IMR-90 (cell line): Measurements from ENCODE around the gene SMARCA5. TPM values are rescaled to one million over a fixed set of nuclear protein-coding genes. Genes with fewer than 3 reads are reported as not detected.
A peak's percentile ranks its signal among the peaks of the same experiment; 100 is the strongest.

Experiments used
- ATAC-seq: fragments of 200-7000 bp; cut with Tn5 transposase; 2 replicates; pipeline ENCODE4 v1.9.1; 2020; ENCODE audit warnings: low read depth, mild to moderate bottlenecking, moderate library complexity
- BruUV-seq: library from RNA; stranded (reverse); fragments of 400-500 nt; replicated peaks from 2 replicates; lab custom pipeline; 2021; lab: Mats Ljungman, UMichigan
- CTCF ChIA-PET: fragments of 300-600 bp; formaldehyde crosslinking; extraction: SDS; loops from one replicate; lab custom pipeline; 2021; ENCODE audit warnings: antibody characterized with exemption; lab: Yijun Ruan, JAX
- POLR2A ChIA-PET: fragments of 300-600 bp; sonication (Branson Sonifier 250); formaldehyde crosslinking; loops from one replicate; lab custom pipeline; 2022; ENCODE audit warnings: antibody characterized with exemption; ENCODE audit not compliant: unreplicated experiment; lab: Charles Lee
- DNase-seq: peaks from one replicate; pipeline ENCODE4 v3.0.0; 2013
- H2AFZ ChIP-seq: replicated peaks from 2 replicates; pipeline ENCODE3; 2013; ENCODE audit warnings: low read length, mild to moderate bottlenecking; ENCODE audit not compliant: poor library complexity
- H2AK5ac ChIP-seq: 2 replicates; pipeline ENCODE4 v1.6.1; 2013; ENCODE audit warnings: low read depth, low read length, inconsistent platforms
- H2AK9ac ChIP-seq: replicated peaks from 2 replicates; pipeline ENCODE3; 2013; ENCODE audit warnings: mild to moderate bottlenecking, low read depth, low read length, moderate library complexity; ENCODE audit not compliant: poor library complexity
- H2BK120ac ChIP-seq: 2 replicates; pipeline ENCODE4 v1.6.1; 2013; ENCODE audit warnings: low read depth, low read length, inconsistent platforms
- H2BK15ac ChIP-seq: 3 replicates; pipeline ENCODE4 v1.6.1; 2013; ENCODE audit warnings: low read depth, low read length, inconsistent platforms
- H2BK20ac ChIP-seq: 2 replicates; pipeline ENCODE4 v1.6.1; 2013; ENCODE audit warnings: low read depth, mild to moderate bottlenecking, inconsistent platforms, low read length, moderate library complexity
- H2BK5ac ChIP-seq: 2 replicates; pipeline ENCODE4 v1.6.1; 2013; ENCODE audit warnings: mild to moderate bottlenecking, low read depth, low read length, inconsistent platforms; ENCODE audit not compliant: poor library complexity, severe bottlenecking
- H3K14ac ChIP-seq: replicated peaks from 2 replicates; pipeline ENCODE4 v1.6.1; 2013; ENCODE audit warnings: low read depth, low read length, inconsistent platforms
- H3K18ac ChIP-seq: 2 replicates; pipeline ENCODE4 v1.6.1; 2013; ENCODE audit warnings: low read depth, low read length, control low read depth
- H3K23ac ChIP-seq: 2 replicates; pipeline ENCODE4 v1.6.1; 2013; ENCODE audit warnings: low read depth, low read length, inconsistent platforms
- H3K27ac ChIP-seq: 2 replicates; pipeline ENCODE4 v1.5.1; 2013; ENCODE audit warnings: mild to moderate bottlenecking, control low read depth, low read length; ENCODE audit not compliant: insufficient read depth
- H3K27me3 ChIP-seq: 2 replicates; pipeline ENCODE4 v1.6.1; 2013; ENCODE audit warnings: low read length; ENCODE audit not compliant: control insufficient read depth, insufficient read depth
- H3K36me3 ChIP-seq: 2 replicates; pipeline ENCODE4 v1.6.1; 2013; ENCODE audit warnings: low read length, mixed read lengths; ENCODE audit not compliant: control insufficient read depth, insufficient read depth
- H3K4ac ChIP-seq: 2 replicates; pipeline ENCODE4 v1.6.1; 2013; ENCODE audit warnings: low read depth, low read length, inconsistent platforms
- H3K4me1 ChIP-seq: 2 replicates; pipeline ENCODE4 v1.6.1; 2013; ENCODE audit warnings: low read length, mixed read lengths; ENCODE audit not compliant: control insufficient read depth, insufficient read depth
- H3K4me2 ChIP-seq: 2 replicates; pipeline ENCODE4 v1.6.1; 2013; ENCODE audit warnings: low read depth, mild to moderate bottlenecking, control low read depth, low read length, moderate library complexity
- H3K4me3 ChIP-seq: 2 replicates; pipeline ENCODE4 v1.5.1; 2013; ENCODE audit warnings: low read depth, mild to moderate bottlenecking, control low read depth, low read length, moderate library complexity; ENCODE audit not compliant: insufficient read depth
- H3K56ac ChIP-seq: 2 replicates; pipeline ENCODE4 v1.6.1; 2013; ENCODE audit warnings: low read length, inconsistent platforms; ENCODE audit not compliant: insufficient read depth; ENCODE audit errors: extremely low read depth
- H3K79me1 ChIP-seq, 2 experiments: 2 replicates each; pipeline ENCODE4 v1.6.1; 2013; ENCODE audit warnings: low read length in 2 of 2, inconsistent platforms in 1 of 2, low read depth in 1 of 2
- H3K9ac ChIP-seq: 2 replicates; pipeline ENCODE4 v1.6.1; 2013; ENCODE audit warnings: low read depth, low read length, control low read depth
- H3K9me1 ChIP-seq: 2 replicates; pipeline ENCODE4 v1.6.1; 2013; ENCODE audit warnings: low read length, inconsistent platforms; ENCODE audit not compliant: insufficient read depth
- H3K9me3 ChIP-seq: 2 replicates; pipeline ENCODE4 v1.6.1; 2013; ENCODE audit warnings: low read length; ENCODE audit not compliant: control insufficient read depth, insufficient read depth
- H4K20me1 ChIP-seq: 2 replicates; pipeline ENCODE4 v1.6.1; 2013; ENCODE audit warnings: low read length, inconsistent platforms; ENCODE audit not compliant: insufficient read depth
- H4K5ac ChIP-seq: 2 replicates; pipeline ENCODE4 v1.6.1; 2013; ENCODE audit warnings: mild to moderate bottlenecking, low read depth, low read length, control low read depth
- H4K8ac ChIP-seq, 2 experiments: 2 replicates each; pipeline ENCODE4 v1.6.1; 2013; ENCODE audit warnings: low read depth in 2 of 2, low read length in 2 of 2, control low read depth in 1 of 2, inconsistent platforms in 1 of 2
- H4K91ac ChIP-seq: 2 replicates; pipeline ENCODE4 v1.6.1; 2013; ENCODE audit warnings: low read depth, low read length, inconsistent platforms; ENCODE audit not compliant: insufficient read depth
- BHLHE40 ChIP-seq: fragments of 150-350 bp; IDR thresholded peaks from 2 replicates; pipeline ENCODE4 v1.6.1; 2016; ENCODE audit warnings: mild to moderate bottlenecking, low read depth, low read length
- CEBPB ChIP-seq: IDR thresholded peaks from 2 replicates; pipeline ENCODE4 v1.6.1; 2012; ENCODE audit warnings: low read depth, low read length, improper control_type of control experiment
- CHD1 ChIP-seq: IDR thresholded peaks from 2 replicates; pipeline ENCODE4 v1.6.1; 2012; ENCODE audit warnings: low read depth, low read length, improper control_type of control experiment
- CTCF ChIP-seq: conservative IDR thresholded peaks from 2 replicates; pipeline ENCODE4 v1.5.1; 2012; ENCODE audit warnings: mild to moderate bottlenecking, low read depth, low read length, improper control_type of control experiment
- ELK1 ChIP-seq: fragments of 150-350 bp; IDR thresholded peaks from 2 replicates; pipeline ENCODE4 v1.6.1; 2016; ENCODE audit warnings: low read depth, mild to moderate bottlenecking, low read length, moderate library complexity, borderline replicate concordance
- FOS ChIP-seq: fragments of 150-350 bp; IDR thresholded peaks from 2 replicates; pipeline ENCODE4 v1.6.1; 2016; ENCODE audit warnings: low read depth, low read length
- MAFK ChIP-seq: IDR thresholded peaks from 2 replicates; pipeline ENCODE4 v1.6.1; 2012; ENCODE audit warnings: low read depth, low read length, improper control_type of control experiment
- MAZ ChIP-seq: IDR thresholded peaks from 2 replicates; pipeline ENCODE4 v1.6.1; 2012; ENCODE audit warnings: low read depth, mild to moderate bottlenecking, low read length, improper control_type of control experiment, moderate library complexity, borderline replicate concordance
- MXI1 ChIP-seq: IDR thresholded peaks from 2 replicates; pipeline ENCODE4 v1.6.1; 2012; ENCODE audit warnings: low read depth, mild to moderate bottlenecking, low read length, moderate library complexity, borderline replicate concordance
- NFE2L2 ChIP-seq: fragments of 150-350 bp; IDR thresholded peaks from 2 replicates; pipeline ENCODE4 v1.6.1; 2016; ENCODE audit warnings: low read depth, mild to moderate bottlenecking, low read length
- POLR2A ChIP-seq: IDR thresholded peaks from 2 replicates; pipeline ENCODE4 v1.6.1; 2012; ENCODE audit warnings: mild to moderate bottlenecking, low read depth, low read length
- RAD21 ChIP-seq: IDR thresholded peaks from 2 replicates; pipeline ENCODE4 v1.6.1; 2012; ENCODE audit warnings: low read length, improper control_type of control experiment
- RCOR1 ChIP-seq: IDR thresholded peaks from 2 replicates; pipeline ENCODE4 v1.6.1; 2012; ENCODE audit warnings: mild to moderate bottlenecking, low read length, improper control_type of control experiment; ENCODE audit not compliant: insufficient replicate concordance
- RFX5 ChIP-seq: IDR thresholded peaks from 2 replicates; pipeline ENCODE4 v1.8.0; 2012; ENCODE audit warnings: low read depth, mild to moderate bottlenecking, low read length, moderate library complexity
- SMC3 ChIP-seq: fragments of 150-350 bp; IDR thresholded peaks from 2 replicates; pipeline ENCODE4 v1.6.1; 2016; ENCODE audit warnings: low read depth, mild to moderate bottlenecking, antibody characterized with exemption, low read length, moderate library complexity
- USF2 ChIP-seq: fragments of 150-350 bp; IDR thresholded peaks from 2 replicates; pipeline ENCODE4 v1.6.1; 2017; ENCODE audit warnings: mild to moderate bottlenecking, antibody characterized with exemption, low read length, low read depth
- WGBS, 2 experiments: methylation state at CpG; one replicate each; pipeline versions ENCODE4 v1.1.5 to v1.1.7; 2013; ENCODE audit warnings: missing lambda C conversion rate in 2 of 2; ENCODE audit not compliant: insufficient read length in 1 of 2; ENCODE audit errors: extremely low coverage in 2 of 2; 5-methylcytosine and 5-hydroxymethylcytosine counted together
- dilution Hi-C: fragments of 300-500 bp; cut with HindIII; formaldehyde crosslinking; loops from one replicate; pipeline ENCODE4 v1.14.3; 2018; ENCODE audit warnings: low sequenced_read_pairs; ENCODE audit not compliant: unreplicated experiment
- in situ Hi-C: fragments of 300-500 bp; cut with MboI; formaldehyde crosslinking; loops from 3 replicates; pipeline ENCODE4 v1.14.3; 2019; ENCODE audit warnings: low sequenced_read_pairs, inconsistent platforms, mixed read lengths
- intact Hi-C: fragments of 100-400 bp; cut with micrococcal nuclease; formaldehyde crosslinking; loops from 2 replicates; pipeline ENCODE4 v1.10.0; 2022
- polyA plus RNA-seq, 3 experiments: library from polyadenylated mRNA; depleted of rRNA; stranded (reverse); fragments of >200 nt; gene quantifications; 2 replicates each; pipeline ENCODE4 v1.2.3, GENCODE V29; 2012; ENCODE audit warnings: low replicate concordance in 1 of 3
- total RNA-seq: library from RNA; depleted of rRNA; stranded (reverse); fragments of >200 nt; gene quantifications from 2 replicates; pipeline ENCODE4 v1.2.3, GENCODE V29; 2012

SMARCA5 gene
- total and polyA plus RNA-seq, 2 of the 4 experiments (the other 2 are of a cell fraction) = 11.5 to 14.7 TPM

GRCh38 chr4:143514901-143515300 is 1.4 kb downstream of the SMARCA5 start:
- peak overlapping the region; percentile 86; the same call in 1 of the 2 replicates for H3K56ac ChIP-seq
- BruUV-seq = no TSS peak
- H2BK20ac ChIP-seq = no peak overlapping the region
- H4K5ac ChIP-seq = no peak overlapping the region
- no peak overlapping the region for H4K8ac ChIP-seq
- H3K36me3 ChIP-seq = peaks cover 7% of the 10 kb centered on the region
- no peaks in the 10 kb centered on the region for H3K27me3 ChIP-seq
- H2AK5ac ChIP-seq = no peak overlapping the region
- H2AK9ac ChIP-seq = peak overlapping the region; percentile 90
- in situ Hi-C loops (no loop called here), dilution Hi-C loops (no loop called here), intact Hi-C loops (no loop called here)
- H3K79me1 ChIP-seq = peaks cover 8 to 11% of the 10 kb centered on the region in 2 experiments; a peak in 2 of 4 replicates
- H3K4me2 ChIP-seq = peak overlapping the region; percentile 94
- no peak overlapping the region for H2BK15ac ChIP-seq
- H3K18ac ChIP-seq = no peak overlapping the region
- no peak overlapping the region for H2BK120ac ChIP-seq
- H3K4me3 ChIP-seq = peak overlapping the region; percentile 63
- no CpG with 5 or more reads among the region's 5 CpGs for WGBS, 2 experiments
- TF ChIP-seq BHLHE40 = no peak
- no peak for TF ChIP-seq MAZ
- no peak for TF ChIP-seq RAD21
- TF ChIP-seq MAFK = no peak
- TF ChIP-seq CTCF = no peak
- no peak for TF ChIP-seq FOS
- no peak for TF ChIP-seq MXI1
- TF ChIP-seq RFX5 = no peak
- no peak for TF ChIP-seq USF2
- no peak for TF ChIP-seq ELK1
- no peak for TF ChIP-seq NFE2L2
- TF ChIP-seq CHD1 = no peak
- TF ChIP-seq RCOR1 = no peak
- TF ChIP-seq SMC3 = no peak
- TF ChIP-seq CEBPB = no peak
- TF ChIP-seq POLR2A = no peak
- POLR2A ChIA-PET = no interaction called here
- no peaks in the 10 kb centered on the region for H3K9me1 ChIP-seq
- peak overlapping the region; percentile 86 for H3K27ac ChIP-seq
- no peaks in the 10 kb centered on the region for H3K4me1 ChIP-seq
- CTCF ChIA-PET = no interaction called here
- H3K9me3 ChIP-seq = no peaks in the 10 kb centered on the region
- peak overlapping the region; percentile 89 for H3K9ac ChIP-seq
- 0 out of 2 replicates have a peak overlapping the region, but pooled peaks have one; percentile 16 for H3K14ac ChIP-seq
- peak overlapping the region; percentile 88 for H2BK5ac ChIP-seq
- H3K23ac ChIP-seq = peak overlapping the region; percentile 84; the same call in 1 of the 2 replicates
- peaks cover 26% of the 10 kb centered on the region for H4K20me1 ChIP-seq
- ATAC-seq = no peak
- peak overlapping the region; percentile 91; the same call in 1 of the 2 replicates for H3K4ac ChIP-seq
- peak overlapping the region; percentile 98 for H2AFZ ChIP-seq
- DNase-seq = no peak
- no peak overlapping the region for H4K91ac ChIP-seq
